ENCODE measurements around the gene SLC1A2. TPM values are rescaled to one million over a fixed set of nuclear protein-coding genes. Genes with fewer than 3 reads are reported as not detected.

Gene SLC1A2
- under 1 TPM in 1 of 2 donors, not detected in 1; 0.11 TPM for polyA plus RNA-seq

DNA sequence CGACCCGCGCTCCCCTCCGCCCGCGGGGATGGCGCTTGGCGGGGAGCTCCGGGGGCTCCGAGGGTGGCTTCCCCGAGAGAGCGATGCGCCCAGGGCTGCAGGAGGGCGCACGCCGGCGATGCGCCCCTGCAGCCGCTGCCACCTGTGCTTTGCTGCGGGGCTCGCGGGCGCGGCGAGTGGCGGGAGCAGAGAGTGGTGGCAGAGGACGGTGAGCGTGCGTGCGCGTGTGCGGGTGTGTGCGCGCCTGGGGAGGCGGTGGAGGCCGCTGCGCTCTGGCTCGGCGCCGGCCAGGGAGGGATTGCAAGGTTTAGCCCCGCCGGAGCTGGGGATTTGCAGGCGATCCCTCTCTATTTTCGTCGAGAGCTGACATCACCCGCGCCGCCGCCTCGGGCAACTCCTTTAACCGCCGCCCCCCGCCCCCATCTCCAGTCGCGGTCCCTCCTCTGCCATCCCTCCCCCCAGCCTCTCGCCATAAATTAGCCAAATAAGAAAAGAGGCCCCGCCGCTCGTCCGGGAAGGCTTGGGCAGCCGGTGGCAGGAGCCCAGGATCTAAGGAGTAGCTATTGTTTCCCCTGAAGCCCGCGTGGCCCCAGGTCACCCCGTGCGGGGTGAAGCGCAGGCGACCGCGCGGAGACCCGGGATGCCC is at the start of gene SLC1A2:
Gene SLC1A2 (minus strand): TSS at position 375 of the 646 bp plus-strand sequence. CDS start 592 bp downstream, outside the sequence.
- Histone ChIP-seq H3K4me1 (ENCODE audit: control insufficient read depth in 2 of 2, insufficient read depth in 2 of 2, low read length in 1 of 2) (peaks cover 8 to 11% of the 10 kb centered on the region in 2 donors), H3K36me3 (ENCODE audit: control insufficient read depth in 2 of 2, insufficient read depth in 2 of 2, low read length in 1 of 2) (no peaks in the 10 kb centered on the region), H3K9me3 (ENCODE audit: control insufficient read depth in 2 of 2, insufficient read depth in 1 of 2, low read depth in 1 of 2, low read length in 1 of 2) (no peaks in the 10 kb centered on the region), H3K27ac (ENCODE audit: low read depth in 2 of 2, low read length in 1 of 2) (no peak within 1 kb of the TSS), H3K4me3 (ENCODE audit: low read depth in 1 of 2, low read length in 2 of 2) (peak within 1 kb of the TSS; percentile 35 to 51), H3K27me3 (ENCODE audit: control insufficient read depth in 1 of 2, insufficient read depth in 2 of 2, low read length in 2 of 2) (peaks cover 2 to 3% of the 10 kb centered on the region in 2 donors)
- WGBS, 2 donors, result 1% methylated on average over 51 to 71 of the region's 71 CpGs

DNA sequence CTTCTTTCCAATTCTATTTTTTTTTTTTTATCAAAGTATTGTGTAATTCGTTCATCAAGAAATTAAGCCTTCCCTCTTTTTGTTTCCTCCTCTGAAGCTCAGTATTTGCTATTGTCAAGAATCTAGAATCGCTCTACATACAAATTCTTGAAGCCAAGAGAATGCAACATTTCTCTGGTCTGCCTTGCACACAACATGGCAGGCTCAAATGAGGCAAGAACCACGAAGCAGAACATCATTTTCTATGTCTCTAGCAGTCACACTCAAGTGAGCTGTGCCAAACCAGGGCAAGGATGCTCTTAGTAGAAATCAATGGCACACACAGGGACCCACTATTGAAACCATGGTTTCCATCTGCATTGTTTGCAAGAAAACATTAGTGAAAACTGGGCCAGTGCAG is 46.7 kb upstream of the SLC1A2 start:
- H3K36me3 ChIP-seq (ENCODE audit: control insufficient read depth in 2 of 2, insufficient read depth in 2 of 2, low read length in 1 of 2), result no peaks in the 10 kb centered on the region
- 76 to 81% methylated on average over 3 of the region's 3 CpGs for WGBS, 2 donors
- no peaks in the 10 kb centered on the region for H3K9me3 ChIP-seq (ENCODE audit: control insufficient read depth in 2 of 2, insufficient read depth in 1 of 2, low read depth in 1 of 2, low read length in 1 of 2)
- peaks cover 0 to 3% of the 10 kb centered on the region in 2 donors for H3K4me1 ChIP-seq (ENCODE audit: control insufficient read depth in 2 of 2, insufficient read depth in 2 of 2, low read length in 1 of 2)
- no peaks in the 10 kb centered on the region for H3K27me3 ChIP-seq (ENCODE audit: control insufficient read depth in 1 of 2, insufficient read depth in 2 of 2, low read length in 2 of 2)
- no peak overlapping the region for H3K4me3 ChIP-seq (ENCODE audit: low read depth in 1 of 2, low read length in 2 of 2)
- no peak overlapping the region for H3K27ac ChIP-seq (ENCODE audit: low read depth in 2 of 2, low read length in 1 of 2)

DNA sequence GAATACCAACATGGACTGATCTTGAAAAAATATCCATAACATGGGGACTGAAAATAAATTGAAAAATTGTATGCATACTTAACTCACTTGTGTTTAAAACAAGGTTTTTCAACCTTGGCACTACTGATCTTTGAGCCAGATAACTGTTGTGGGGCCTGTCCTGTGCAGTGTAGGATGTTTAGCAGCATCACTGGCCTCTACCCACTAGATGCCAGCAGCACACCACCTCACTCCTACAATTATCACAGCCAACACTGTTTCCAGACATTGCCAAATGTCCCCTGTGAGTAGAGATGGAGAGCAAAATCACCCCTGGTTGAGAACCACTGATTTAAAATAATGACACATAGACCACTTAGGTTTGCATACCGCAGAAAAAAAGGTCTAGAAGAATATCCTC is 45.0 kb upstream of the SLC1A2 start:
- Histone ChIP-seq H3K27ac (ENCODE audit: low read depth in 2 of 2, low read length in 1 of 2) (no peak overlapping the region), H3K27me3 (ENCODE audit: control insufficient read depth in 1 of 2, insufficient read depth in 2 of 2, low read length in 2 of 2) (no peaks in the 10 kb centered on the region), H3K9me3 (ENCODE audit: control insufficient read depth in 2 of 2, insufficient read depth in 1 of 2, low read depth in 1 of 2, low read length in 1 of 2) (no peaks in the 10 kb centered on the region), H3K36me3 (ENCODE audit: control insufficient read depth in 2 of 2, insufficient read depth in 2 of 2, low read length in 1 of 2) (no peaks in the 10 kb centered on the region), H3K4me3 (ENCODE audit: low read depth in 1 of 2, low read length in 2 of 2) (no peak overlapping the region), H3K4me1 (ENCODE audit: control insufficient read depth in 2 of 2, insufficient read depth in 2 of 2, low read length in 1 of 2) (peaks cover 0 to 2% of the 10 kb centered on the region in 2 donors)
- 93 to 95% methylated on average over 1 of the region's 1 CpG for WGBS, 2 donors

DNA sequence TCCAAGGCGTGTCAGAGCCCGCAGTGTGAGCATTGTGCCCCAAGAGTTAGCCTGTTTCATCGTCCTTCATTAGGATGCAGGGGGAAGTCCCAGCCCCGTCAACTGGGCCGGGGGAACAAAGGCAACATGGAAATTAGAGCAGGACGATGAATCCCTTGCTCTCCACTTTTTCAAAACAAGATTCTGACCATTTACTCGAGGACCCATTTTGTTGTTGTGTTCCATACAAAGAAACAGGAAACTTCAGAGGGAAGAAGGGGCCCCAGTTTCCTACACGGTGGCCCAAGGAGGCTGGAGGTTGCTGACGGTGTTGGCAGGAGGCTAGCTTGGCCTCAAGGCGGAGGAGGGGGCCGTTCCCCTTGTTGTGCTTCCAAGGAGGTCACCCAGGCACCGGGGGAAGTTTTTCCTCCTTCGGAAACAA is 44.0 kb upstream of the SLC1A2 start:
- Histone ChIP-seq H3K4me3 (ENCODE audit: low read depth in 1 of 2, low read length in 2 of 2) (no peak overlapping the region), H3K27ac (ENCODE audit: low read depth in 2 of 2, low read length in 1 of 2) (no peak overlapping the region)
- WGBS, 2 donors, result 74 to 76% methylated on average over 13 of the region's 13 CpGs

DNA sequence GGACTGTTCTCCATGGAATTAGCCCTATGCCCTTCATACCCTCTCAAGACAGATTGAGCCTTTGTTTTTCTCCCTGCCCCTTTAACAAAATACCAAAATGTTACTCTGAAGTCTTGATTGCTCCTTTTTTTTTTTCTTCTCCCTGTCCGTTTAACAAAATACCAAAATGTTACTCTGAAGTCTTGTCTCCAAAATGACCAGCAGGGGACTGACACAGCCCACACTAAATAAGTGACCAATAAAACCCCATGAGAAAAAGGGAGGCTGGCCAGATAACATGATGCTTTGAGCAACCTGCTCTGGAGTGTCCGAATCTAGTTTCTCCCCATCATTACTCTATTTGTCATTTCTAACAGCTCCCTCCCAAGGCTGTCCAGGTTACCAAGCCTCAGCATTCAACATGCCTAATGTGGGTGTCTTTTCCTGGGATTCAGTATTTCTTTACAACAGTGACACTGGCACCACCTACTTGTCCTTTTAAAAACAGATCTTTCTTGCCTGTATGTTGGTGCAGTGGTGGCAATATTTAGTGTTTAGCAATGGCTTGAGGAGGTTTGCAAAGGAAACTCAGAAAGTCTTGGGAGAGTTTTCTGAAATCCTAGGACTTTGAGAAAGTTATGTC is 42.7 kb upstream of the SLC1A2 start:
- Histone ChIP-seq H3K36me3 (ENCODE audit: control insufficient read depth in 2 of 2, insufficient read depth in 2 of 2, low read length in 1 of 2) (no peaks in the 10 kb centered on the region), H3K9me3 (ENCODE audit: control insufficient read depth in 2 of 2, insufficient read depth in 1 of 2, low read depth in 1 of 2, low read length in 1 of 2) (no peaks in the 10 kb centered on the region), H3K4me1 (ENCODE audit: control insufficient read depth in 2 of 2, insufficient read depth in 2 of 2, low read length in 1 of 2) (no peaks in the 10 kb centered on the region), H3K27ac (ENCODE audit: low read depth in 2 of 2, low read length in 1 of 2) (no peak overlapping the region), H3K27me3 (ENCODE audit: control insufficient read depth in 1 of 2, insufficient read depth in 2 of 2, low read length in 2 of 2) (no peaks in the 10 kb centered on the region), H3K4me3 (ENCODE audit: low read depth in 1 of 2, low read length in 2 of 2) (no peak overlapping the region)
- WGBS, 2 donors, result 72 to 73% methylated on average over 2 of the region's 2 CpGs

More for the DNA sequence above, 44.0 kb upstream of the SLC1A2 start:
- no peaks in the 10 kb centered on the region for H3K9me3 ChIP-seq (ENCODE audit: control insufficient read depth in 2 of 2, insufficient read depth in 1 of 2, low read depth in 1 of 2, low read length in 1 of 2)
- no peaks in the 10 kb centered on the region for H3K36me3 ChIP-seq (ENCODE audit: control insufficient read depth in 2 of 2, insufficient read depth in 2 of 2, low read length in 1 of 2)
- H3K27me3 ChIP-seq (ENCODE audit: control insufficient read depth in 1 of 2, insufficient read depth in 2 of 2, low read length in 2 of 2), result no peaks in the 10 kb centered on the region
- no peaks in the 10 kb centered on the region for H3K4me1 ChIP-seq (ENCODE audit: control insufficient read depth in 2 of 2, insufficient read depth in 2 of 2, low read length in 1 of 2)

DNA sequence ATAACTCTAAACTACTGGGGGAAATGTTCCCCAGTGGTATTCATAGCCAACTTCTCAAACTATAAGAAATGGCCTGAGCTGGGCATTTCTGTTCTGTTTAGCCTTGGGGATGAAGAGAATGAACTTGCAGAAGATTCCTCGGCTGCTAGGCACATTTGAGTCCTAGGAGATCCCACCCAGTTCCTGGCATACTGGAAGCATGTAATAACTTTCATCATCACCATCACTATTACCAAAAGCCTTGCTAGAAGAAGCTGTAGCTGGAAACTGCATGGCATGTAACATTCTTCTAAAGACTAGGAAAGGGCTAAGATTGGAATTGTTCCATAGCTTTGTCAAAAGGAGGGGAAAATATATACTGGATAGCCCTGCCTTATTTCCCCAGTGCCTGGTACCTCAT is 40.1 kb upstream of the SLC1A2 start:
- no peaks in the 10 kb centered on the region for H3K9me3 ChIP-seq (ENCODE audit: control insufficient read depth in 2 of 2, insufficient read depth in 1 of 2, low read depth in 1 of 2, low read length in 1 of 2)
- no peaks in the 10 kb centered on the region for H3K27me3 ChIP-seq (ENCODE audit: control insufficient read depth in 1 of 2, insufficient read depth in 2 of 2, low read length in 2 of 2)
- 82 to 89% methylated on average over 1 of the region's 1 CpG for WGBS, 2 donors
- no peaks in the 10 kb centered on the region for H3K4me1 ChIP-seq (ENCODE audit: control insufficient read depth in 2 of 2, insufficient read depth in 2 of 2, low read length in 1 of 2)
- no peak overlapping the region for H3K27ac ChIP-seq (ENCODE audit: low read depth in 2 of 2, low read length in 1 of 2)
- no peaks in the 10 kb centered on the region for H3K36me3 ChIP-seq (ENCODE audit: control insufficient read depth in 2 of 2, insufficient read depth in 2 of 2, low read length in 1 of 2)
- no peak overlapping the region for H3K4me3 ChIP-seq (ENCODE audit: low read depth in 1 of 2, low read length in 2 of 2)

DNA sequence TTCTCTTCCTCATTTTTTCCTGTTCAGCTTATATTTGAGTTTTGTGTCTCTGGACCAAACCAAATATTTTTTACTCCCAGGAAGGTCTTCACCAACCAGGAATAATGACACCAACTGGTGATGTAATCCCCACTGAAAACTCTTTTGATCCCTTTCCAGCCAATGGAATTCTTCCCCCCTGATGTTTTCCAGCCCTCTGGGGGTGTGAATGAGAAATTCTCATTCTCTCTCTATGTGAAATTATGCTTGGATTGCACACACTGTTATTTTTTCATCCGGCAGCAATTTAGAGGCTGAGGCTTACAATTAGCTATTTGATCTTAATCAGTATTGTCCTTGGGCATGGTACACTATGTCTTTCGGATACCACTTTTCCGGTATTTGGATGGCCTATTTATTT is 39.5 kb upstream of the SLC1A2 start:
- Histone ChIP-seq H3K36me3 (ENCODE audit: control insufficient read depth in 2 of 2, insufficient read depth in 2 of 2, low read length in 1 of 2) (no peaks in the 10 kb centered on the region), H3K4me1 (ENCODE audit: control insufficient read depth in 2 of 2, insufficient read depth in 2 of 2, low read length in 1 of 2) (no peaks in the 10 kb centered on the region), H3K27ac (ENCODE audit: low read depth in 2 of 2, low read length in 1 of 2) (no peak overlapping the region), H3K27me3 (ENCODE audit: control insufficient read depth in 1 of 2, insufficient read depth in 2 of 2, low read length in 2 of 2) (no peaks in the 10 kb centered on the region), H3K4me3 (ENCODE audit: low read depth in 1 of 2, low read length in 2 of 2) (no peak overlapping the region), H3K9me3 (ENCODE audit: control insufficient read depth in 2 of 2, insufficient read depth in 1 of 2, low read depth in 1 of 2, low read length in 1 of 2) (no peaks in the 10 kb centered on the region)
- WGBS, 2 donors, result 75 to 78% methylated on average over 3 of the region's 3 CpGs

DNA sequence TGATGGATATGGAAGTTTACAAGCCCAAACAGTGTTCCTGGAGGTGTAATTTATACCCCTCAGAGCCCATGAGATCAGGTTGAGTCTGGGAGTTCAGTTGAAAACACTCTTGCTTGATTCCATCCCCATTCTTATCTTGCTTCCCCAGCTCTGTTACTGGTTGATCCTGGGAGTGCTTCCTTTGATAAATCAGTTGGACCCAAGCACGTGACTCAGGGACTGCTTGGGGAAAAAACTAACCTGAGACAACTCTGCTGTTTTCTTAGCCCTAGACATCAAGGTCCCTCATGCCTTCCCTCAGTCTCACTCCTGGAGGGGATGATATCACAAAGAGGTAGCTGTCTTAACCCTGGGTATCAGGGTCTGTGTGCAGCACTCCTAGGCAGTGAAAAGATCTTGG is 35.0 kb upstream of the SLC1A2 start:
- Histone ChIP-seq H3K4me3 (ENCODE audit: low read depth in 1 of 2, low read length in 2 of 2) (no peak overlapping the region), H3K4me1 (ENCODE audit: control insufficient read depth in 2 of 2, insufficient read depth in 2 of 2, low read length in 1 of 2) (no peaks in the 10 kb centered on the region), H3K36me3 (ENCODE audit: control insufficient read depth in 2 of 2, insufficient read depth in 2 of 2, low read length in 1 of 2) (no peaks in the 10 kb centered on the region), H3K9me3 (ENCODE audit: control insufficient read depth in 2 of 2, insufficient read depth in 1 of 2, low read depth in 1 of 2, low read length in 1 of 2) (peaks cover 0 to 2% of the 10 kb centered on the region in 2 donors), H3K27ac (ENCODE audit: low read depth in 2 of 2, low read length in 1 of 2) (no peak overlapping the region), H3K27me3 (ENCODE audit: control insufficient read depth in 1 of 2, insufficient read depth in 2 of 2, low read length in 2 of 2) (no peaks in the 10 kb centered on the region)
- 52 to 66% methylated on average over 1 of the region's 1 CpG for WGBS, 2 donors

DNA sequence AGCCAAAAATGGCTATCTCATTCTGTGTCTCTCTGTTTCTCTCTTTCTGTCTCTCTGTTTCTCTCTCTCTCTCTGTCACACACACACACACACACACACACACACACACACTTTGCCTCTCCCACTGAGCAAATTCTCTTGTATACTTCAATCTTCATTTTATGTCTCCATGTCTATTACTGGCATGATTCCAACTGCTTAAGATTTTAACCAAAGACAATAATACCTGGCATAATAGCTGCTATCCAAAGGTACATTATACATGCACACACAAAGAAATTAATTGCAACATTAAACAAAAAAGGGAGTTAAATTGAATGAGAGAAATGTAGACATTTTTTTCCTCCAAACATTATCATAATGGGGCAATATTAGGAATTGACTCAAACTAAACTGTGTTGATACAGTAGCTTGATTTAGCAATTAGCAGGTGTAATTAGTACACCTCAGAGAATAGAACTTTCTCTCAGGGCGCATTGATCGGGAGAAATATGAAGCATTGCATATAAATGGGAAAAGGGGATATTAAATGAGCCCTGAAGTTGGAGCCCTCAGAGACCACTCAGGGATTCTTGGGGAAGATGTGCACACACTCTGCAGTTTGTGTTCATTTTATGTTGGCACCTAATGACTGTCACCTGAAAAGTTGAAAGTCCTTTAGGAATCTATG is 17.4 kb upstream of the SLC1A2 start:
- Histone ChIP-seq H3K27ac (ENCODE audit: low read depth in 2 of 2, low read length in 1 of 2) (no peak overlapping the region), H3K27me3 (ENCODE audit: control insufficient read depth in 1 of 2, insufficient read depth in 2 of 2, low read length in 2 of 2) (peaks cover 0 to 6% of the 10 kb centered on the region in 2 donors)
- WGBS, 2 donors, result 88 to 96% methylated on average over 2 of the region's 2 CpGs

More for the DNA sequence above, 17.4 kb upstream of the SLC1A2 start:
- Histone ChIP-seq H3K4me1 (ENCODE audit: control insufficient read depth in 2 of 2, insufficient read depth in 2 of 2, low read length in 1 of 2) (peaks cover 0 to 2% of the 10 kb centered on the region in 2 donors), H3K4me3 (ENCODE audit: low read depth in 1 of 2, low read length in 2 of 2) (no peak overlapping the region), H3K36me3 (ENCODE audit: control insufficient read depth in 2 of 2, insufficient read depth in 2 of 2, low read length in 1 of 2) (peaks cover 0 to 2% of the 10 kb centered on the region in 2 donors), H3K9me3 (ENCODE audit: control insufficient read depth in 2 of 2, insufficient read depth in 1 of 2, low read depth in 1 of 2, low read length in 1 of 2) (no peaks in the 10 kb centered on the region)
